ENCODE data around the gene PGLYRP4. TPM values are rescaled to one million over a fixed set of nuclear protein-coding genes. Genes with fewer than 3 reads are reported as not detected.

PGLYRP4 gene
- total and polyA plus RNA-seq, 3 experiments from 2014 or later: not detected

GRCh38 chr1:153343040-153343681 is 5.5 kb downstream of the PGLYRP4 start:
- H3K4me1 ChIP-seq (ENCODE audit: insufficient read depth, low read length): peaks cover 48% of the 10 kb centered on the region
- H3K27ac Mint-ChIP-seq: no peak overlapping the region
- H3K9me3 ChIP-seq (ENCODE audit: low read length): no peaks in the 10 kb centered on the region
- no peak overlapping the region for H3K4me3 ChIP-seq (ENCODE audit: low read length)
- CTCF ChIA-PET: interaction anchor here (1.7 kb wide), 1 partner anchor 9 kb away, joined by 7 read pairs; no protein-coding TSS in a partner anchor
- no peaks in the 10 kb centered on the region for H3K9me3 Mint-ChIP-seq
- peaks cover 24 to 60% of the 10 kb centered on the region in 2 donors for H3K27me3 Mint-ChIP-seq
- H3K27ac ChIP-seq (ENCODE audit: low read depth, low read length): peak overlapping the region; percentile 47
- no peak for DNase-seq
- H3K4me3 Mint-ChIP-seq: no peak overlapping the region
- H3K36me3 ChIP-seq (ENCODE audit: insufficient read depth, low read length): no peaks in the 10 kb centered on the region
- POLR2A ChIA-PET: interaction anchor here (0.7 kb wide), 1 partner anchor 225 kb away, joined by 7 read pairs; no protein-coding TSS in a partner anchor
- H3K36me3 Mint-ChIP-seq: no peaks in the 10 kb centered on the region
- H3K4me1 Mint-ChIP-seq: peaks cover 31 to 62% (median 36%) of the 10 kb centered on the region in 3 donors
- H3K27me3 ChIP-seq (ENCODE audit: insufficient read depth, low read length, poor library complexity, severe bottlenecking): no peaks in the 10 kb centered on the region

- CTCF ChIA-PET: no interaction called here
- Mint-ChIP-seq H3K9me3 (no peaks in the 10 kb centered on the region), H3K27ac (no peak overlapping the region), H3K4me1 (peaks cover 31 to 62% (median 36%) of the 10 kb centered on the region in 3 donors), H3K27me3 (peaks cover 18 to 57% of the 10 kb centered on the region in 2 donors), H3K4me3 (no peak overlapping the region), H3K36me3 (no peaks in the 10 kb centered on the region)
- no peak overlapping the region for H3K27ac ChIP-seq (ENCODE audit: low read depth, low read length)
- H3K4me3 ChIP-seq (ENCODE audit: low read length): no peak overlapping the region
- no peaks in the 10 kb centered on the region for H3K9me3 ChIP-seq (ENCODE audit: low read length)
- POLR2A ChIA-PET: no interaction called here
- DNase-seq: no peak
- H3K27me3 ChIP-seq (ENCODE audit: insufficient read depth, low read length, poor library complexity, severe bottlenecking): no peaks in the 10 kb centered on the region
- H3K36me3 ChIP-seq (ENCODE audit: insufficient read depth, low read length): no peaks in the 10 kb centered on the region
- H3K4me1 ChIP-seq (ENCODE audit: insufficient read depth, low read length): peaks cover 48% of the 10 kb centered on the region
Measured at GRCh38 chr1:153342178-153342577, 6.5 kb downstream of the PGLYRP4 start.

GRCh38 chr1:153341431-153341934 is 7.2 kb downstream of the PGLYRP4 start:
- Mint-ChIP-seq H3K4me3 (no peak overlapping the region), H3K9me3 (no peaks in the 10 kb centered on the region), H3K27ac (no peak overlapping the region), H3K36me3 (no peaks in the 10 kb centered on the region), H3K27me3 (peaks cover 17 to 54% of the 10 kb centered on the region in 2 donors), H3K4me1 (peaks cover 29 to 58% (median 33%) of the 10 kb centered on the region in 3 donors)
- no peak overlapping the region for H3K27ac ChIP-seq (ENCODE audit: low read depth, low read length)
- ChIA-PET POLR2A (no interaction called here), CTCF (no interaction called here)
- no peak overlapping the region for H3K4me3 ChIP-seq (ENCODE audit: low read length)
- no peaks in the 10 kb centered on the region for H3K36me3 ChIP-seq (ENCODE audit: insufficient read depth, low read length)
- no peaks in the 10 kb centered on the region for H3K9me3 ChIP-seq (ENCODE audit: low read length)
- DNase-seq: no peak
- peaks cover 47% of the 10 kb centered on the region for H3K4me1 ChIP-seq (ENCODE audit: insufficient read depth, low read length)
- H3K27me3 ChIP-seq (ENCODE audit: insufficient read depth, low read length, poor library complexity, severe bottlenecking): no peaks in the 10 kb centered on the region

GRCh38 chr1:153340356-153340755 is 8.3 kb downstream of the PGLYRP4 start:
- no peak overlapping the region for H3K27ac ChIP-seq (ENCODE audit: low read depth, low read length)
- DNase-seq: no peak
- H3K36me3 ChIP-seq (ENCODE audit: insufficient read depth, low read length): no peaks in the 10 kb centered on the region
- H3K4me3 Mint-ChIP-seq: no peak overlapping the region
- ChIA-PET POLR2A (no interaction called here), CTCF (no interaction called here)
- H3K36me3 Mint-ChIP-seq: no peaks in the 10 kb centered on the region
- H3K4me1 ChIP-seq (ENCODE audit: insufficient read depth, low read length): peaks cover 36% of the 10 kb centered on the region
- peaks cover 17 to 42% of the 10 kb centered on the region in 2 donors for H3K27me3 Mint-ChIP-seq
- no peak overlapping the region for H3K27ac Mint-ChIP-seq
- peaks cover 18 to 46% (median 22%) of the 10 kb centered on the region in 3 donors for H3K4me1 Mint-ChIP-seq
- H3K9me3 ChIP-seq (ENCODE audit: low read length): no peaks in the 10 kb centered on the region
- H3K9me3 Mint-ChIP-seq: no peaks in the 10 kb centered on the region
- no peaks in the 10 kb centered on the region for H3K27me3 ChIP-seq (ENCODE audit: insufficient read depth, low read length, poor library complexity, severe bottlenecking)
- H3K4me3 ChIP-seq (ENCODE audit: low read length): no peak overlapping the region

GRCh38 chr1:153339802-153340201 is 8.8 kb downstream of the PGLYRP4 start:
- no peak for DNase-seq
- Histone ChIP-seq H3K36me3 (ENCODE audit: insufficient read depth, low read length) (no peaks in the 10 kb centered on the region), H3K9me3 (ENCODE audit: low read length) (no peaks in the 10 kb centered on the region), H3K27me3 (ENCODE audit: insufficient read depth, low read length, poor library complexity, severe bottlenecking) (no peaks in the 10 kb centered on the region), H3K27ac (ENCODE audit: low read depth, low read length) (no peak overlapping the region), H3K4me3 (ENCODE audit: low read length) (no peak overlapping the region), H3K4me1 (ENCODE audit: insufficient read depth, low read length) (peaks cover 30% of the 10 kb centered on the region)
- Mint-ChIP-seq H3K36me3 (no peaks in the 10 kb centered on the region), H3K4me3 (no peak overlapping the region), H3K27ac (peak overlapping the region in 3 of 8 donors; percentile 7 to 61 (median 49)), H3K9me3 (no peaks in the 10 kb centered on the region), H3K4me1 (peaks cover 15 to 42% (median 18%) of the 10 kb centered on the region in 3 donors), H3K27me3 (peaks cover 17 to 42% of the 10 kb centered on the region in 2 donors)
- CTCF ChIA-PET: no interaction called here
- POLR2A ChIA-PET: no interaction called here

- Mint-ChIP-seq H3K4me1 (peaks cover 10 to 28% (median 12%) of the 10 kb centered on the region in 3 donors), H3K27me3 (peaks cover 11 to 32% of the 10 kb centered on the region in 2 donors), H3K9me3 (peaks cover 0 to 1% (median 0%) of the 10 kb centered on the region in 5 donors), H3K36me3 (no peaks in the 10 kb centered on the region), H3K4me3 (no peak overlapping the region), H3K27ac (peak overlapping the region in 1 of 8 donors; percentile 9)
- Histone ChIP-seq H3K36me3 (ENCODE audit: insufficient read depth, low read length) (no peaks in the 10 kb centered on the region), H3K4me3 (ENCODE audit: low read length) (no peak overlapping the region), H3K27me3 (ENCODE audit: insufficient read depth, low read length, poor library complexity, severe bottlenecking) (no peaks in the 10 kb centered on the region), H3K27ac (ENCODE audit: low read depth, low read length) (no peak overlapping the region), H3K4me1 (ENCODE audit: insufficient read depth, low read length) (peaks cover 17% of the 10 kb centered on the region), H3K9me3 (ENCODE audit: low read length) (no peaks in the 10 kb centered on the region)
- ChIA-PET CTCF (no interaction called here), POLR2A (no interaction called here)
- DNase-seq: no peak
Measured at GRCh38 chr1:153337980-153338853, 10.4 kb downstream of the PGLYRP4 start.

- Mint-ChIP-seq H3K4me3 (no peak overlapping the region), H3K4me1 (peaks cover 10 to 23% (median 12%) of the 10 kb centered on the region in 3 donors), H3K36me3 (peaks cover 0 to 4% (median 0%) of the 10 kb centered on the region in 3 donors), H3K27me3 (peaks cover 11 to 29% of the 10 kb centered on the region in 2 donors), H3K27ac (no peak overlapping the region), H3K9me3 (peaks cover 7 to 13% (median 10%) of the 10 kb centered on the region in 5 donors)
- ChIA-PET POLR2A (no interaction called here), CTCF (interaction anchor here (2.1 kb wide), 1 partner anchor 15 kb away, joined by 5 read pairs; no protein-coding TSS in a partner anchor)
- no peak overlapping the region for H3K27ac ChIP-seq (ENCODE audit: low read depth, low read length)
- peaks cover 14% of the 10 kb centered on the region for H3K4me1 ChIP-seq (ENCODE audit: insufficient read depth, low read length)
- no peak overlapping the region for H3K4me3 ChIP-seq (ENCODE audit: low read length)
- no peaks in the 10 kb centered on the region for H3K36me3 ChIP-seq (ENCODE audit: insufficient read depth, low read length)
- H3K27me3 ChIP-seq (ENCODE audit: insufficient read depth, low read length, poor library complexity, severe bottlenecking): no peaks in the 10 kb centered on the region
- DNase-seq: no peak
- H3K9me3 ChIP-seq (ENCODE audit: low read length): no peaks in the 10 kb centered on the region
Measured at GRCh38 chr1:153336650-153337049, 12.0 kb downstream of the PGLYRP4 start.

GRCh38 chr1:153333902-153334301 is 14.7 kb downstream of the PGLYRP4 start:
- H3K36me3 ChIP-seq (ENCODE audit: insufficient read depth, low read length): no peaks in the 10 kb centered on the region
- no peak overlapping the region for H3K27ac ChIP-seq (ENCODE audit: low read depth, low read length)
- no peak for DNase-seq
- Mint-ChIP-seq H3K27ac (no peak overlapping the region), H3K4me3 (no peak overlapping the region), H3K27me3 (peaks cover 27 to 47% of the 10 kb centered on the region in 2 donors), H3K4me1 (peaks cover 0 to 5% (median 1%) of the 10 kb centered on the region in 3 donors), H3K9me3 (peaks cover 19 to 33% (median 25%) of the 10 kb centered on the region in 5 donors), H3K36me3 (peaks cover 0 to 15% (median 0%) of the 10 kb centered on the region in 3 donors)
- H3K27me3 ChIP-seq (ENCODE audit: insufficient read depth, low read length, poor library complexity, severe bottlenecking): peaks cover 12% of the 10 kb centered on the region
- POLR2A ChIA-PET: no interaction called here
- no peaks in the 10 kb centered on the region for H3K4me1 ChIP-seq (ENCODE audit: insufficient read depth, low read length)
- no peak overlapping the region for H3K4me3 ChIP-seq (ENCODE audit: low read length)
- H3K9me3 ChIP-seq (ENCODE audit: low read length): no peaks in the 10 kb centered on the region
- CTCF ChIA-PET: no interaction called here

Data from CD8-positive, alpha-beta memory T cell (primary cell).